Prostate gland (tissue), 2 donors: ENCODE measurements around the gene CEMIP.

Experiments used
- POLR2A ChIP-seq: fragments of 450-650 bp; IDR thresholded peaks from one replicate; pipeline ENCODE4 v1.6.1; 2016; ENCODE audit warnings: antibody characterized with exemption, mild to moderate bottlenecking
- TF ChIP-seq, protein P1 (sequence below), 4 experiments: fragments of 200-600 bp in 2 of 4; fragments of 450-650 bp in 2 of 4; sonication (generic) in 2 of 4; IDR thresholded peaks; 1 replicate in 3 of 4; 2 replicates in 1 of 4; pipeline ENCODE4 v1.5.1; 2016 to 2019; ENCODE audit warnings: antibody characterized with exemption in 4 of 4, mild to moderate bottlenecking in 2 of 4, moderate library complexity in 2 of 4

DNA sequence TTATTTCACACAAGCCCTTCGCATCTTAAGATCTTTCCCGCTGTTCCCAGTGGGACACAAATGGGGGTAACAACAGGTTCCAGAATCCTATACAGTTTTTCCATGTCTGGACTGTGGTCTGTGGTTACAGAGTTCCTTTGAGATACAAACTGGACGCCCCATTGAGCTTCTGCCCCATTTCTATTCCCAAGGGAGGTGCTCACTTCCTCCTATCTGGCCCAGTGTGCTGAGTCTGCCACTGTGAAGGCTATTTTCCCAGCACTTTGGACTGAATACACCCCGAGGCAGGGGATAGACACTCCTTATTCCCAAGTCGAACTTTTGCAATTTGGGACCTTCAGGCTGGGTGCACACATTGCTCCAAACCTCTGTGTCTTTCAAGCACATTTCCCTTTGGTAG, 166.4 kb downstream of the CEMIP start:
- TF ChIP-seq POLR2A: no peak
- TF ChIP-seq, protein P1, sequence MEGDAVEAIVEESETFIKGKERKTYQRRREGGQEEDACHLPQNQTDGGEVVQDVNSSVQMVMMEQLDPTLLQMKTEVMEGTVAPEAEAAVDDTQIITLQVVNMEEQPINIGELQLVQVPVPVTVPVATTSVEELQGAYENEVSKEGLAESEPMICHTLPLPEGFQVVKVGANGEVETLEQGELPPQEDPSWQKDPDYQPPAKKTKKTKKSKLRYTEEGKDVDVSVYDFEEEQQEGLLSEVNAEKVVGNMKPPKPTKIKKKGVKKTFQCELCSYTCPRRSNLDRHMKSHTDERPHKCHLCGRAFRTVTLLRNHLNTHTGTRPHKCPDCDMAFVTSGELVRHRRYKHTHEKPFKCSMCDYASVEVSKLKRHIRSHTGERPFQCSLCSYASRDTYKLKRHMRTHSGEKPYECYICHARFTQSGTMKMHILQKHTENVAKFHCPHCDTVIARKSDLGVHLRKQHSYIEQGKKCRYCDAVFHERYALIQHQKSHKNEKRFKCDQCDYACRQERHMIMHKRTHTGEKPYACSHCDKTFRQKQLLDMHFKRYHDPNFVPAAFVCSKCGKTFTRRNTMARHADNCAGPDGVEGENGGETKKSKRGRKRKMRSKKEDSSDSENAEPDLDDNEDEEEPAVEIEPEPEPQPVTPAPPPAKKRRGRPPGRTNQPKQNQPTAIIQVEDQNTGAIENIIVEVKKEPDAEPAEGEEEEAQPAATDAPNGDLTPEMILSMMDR (IDR thresholded peaks at IDR 0.05): no peak
